ENCODE measurements around the gene EME1.
"Not testable (repeated sequence)": the region's sequence is repeated elsewhere in the genome, so short reads cannot be mapped to it uniquely, and the experiment has no call there.

The EME1 gene

GRCh38 chr17:50426814-50427787, 54.1 kb downstream of the EME1 start:
- DNase-seq (ENCODE audit: low read depth): no peak
- peak overlapping the region; percentile 57 for H3K4me3 ChIP-seq (ENCODE audit: low read depth, low read length)
- TF ChIP-seq CTCF (IDR thresholded peaks at IDR 0.05; ENCODE audit: control insufficient read depth, extremely low read depth, insufficient read depth): peak; percentile 30

- H3K4me3 ChIP-seq (ENCODE audit: low read depth, low read length); DNase-seq (ENCODE audit: low read depth): not testable (repeated sequence)
Observed at GRCh38 chr17:50428126-50428525, 55.1 kb downstream of the EME1 start.

- TF ChIP-seq CTCF (IDR thresholded peaks at IDR 0.05; ENCODE audit: control insufficient read depth, extremely low read depth, insufficient read depth): no peak
- DNase-seq (ENCODE audit: low read depth): no peak
- H3K4me3 ChIP-seq (ENCODE audit: low read depth, low read length): no peak overlapping the region
Observed at GRCh38 chr17:50428831-50429424, 55.9 kb downstream of the EME1 start.

- TF ChIP-seq CTCF (IDR thresholded peaks at IDR 0.05; ENCODE audit: control insufficient read depth, extremely low read depth, insufficient read depth): no peak
Observed at GRCh38 chr17:50429793-50430192, 56.8 kb downstream of the EME1 start.

More at GRCh38 chr17:50429793-50430192, 56.8 kb downstream of the EME1 start:
- no peak for DNase-seq (ENCODE audit: low read depth)
- no peak overlapping the region for H3K4me3 ChIP-seq (ENCODE audit: low read depth, low read length)

Measured in LNCaP clone FGC (cell line).